ENCODE measurements around the gene P2RY12.
A peak's percentile ranks its signal among the peaks of the same experiment; 100 is the strongest.

The P2RY12 gene

GRCh38 chr3:151351648-151352047 lies 32.9 kb downstream of the P2RY12 start:
- no peak overlapping the region for H3K4ac ChIP-seq (ENCODE audit: low read depth in 1 of 2, low read length in 2 of 2)
- no peak overlapping the region for H4K8ac ChIP-seq (ENCODE audit: low read length)
- H3K36me3 ChIP-seq (ENCODE audit: control insufficient read depth in 1 of 2, insufficient read depth in 2 of 2, low read depth in 1 of 2, low read length in 2 of 2), result no peaks in the 10 kb centered on the region
- no peak overlapping the region for H3K27ac ChIP-seq (ENCODE audit: low read length, poor library complexity, severe bottlenecking)
- no peaks in the 10 kb centered on the region for H3K27me3 ChIP-seq (ENCODE audit: control insufficient read depth in 1 of 2, insufficient read depth in 1 of 2, low read length in 2 of 2)
- no peak overlapping the region for H2BK15ac ChIP-seq (ENCODE audit: low read depth, poor library complexity, severe bottlenecking)
- H3K4me3 ChIP-seq (ENCODE audit: insufficient read depth in 1 of 2, low read depth in 1 of 2, low read length in 2 of 2), result no peak overlapping the region
- DNase-seq, result no peak
- no peak overlapping the region for H2BK120ac ChIP-seq (ENCODE audit: low read depth, low read length)
- WGBS, result 100% methylated on average over 3 of the region's 4 CpGs
- no peak overlapping the region for H2AK5ac ChIP-seq (ENCODE audit: low read length, severe bottlenecking)
- H3K23ac ChIP-seq (ENCODE audit: low read length in 2 of 2), result no peak overlapping the region
- H3K79me1 ChIP-seq (replicated peaks; ENCODE audit: low read length, poor library complexity, severe bottlenecking), result no peaks in the 10 kb centered on the region
- H2AFZ ChIP-seq (ENCODE audit: low read depth, low read length), result no peak overlapping the region
- H3K4me1 ChIP-seq (ENCODE audit: control insufficient read depth, insufficient read depth, low read depth, low read length), result no peaks in the 10 kb centered on the region
- H4K91ac ChIP-seq (ENCODE audit: low read length), result no peak overlapping the region
- no peak overlapping the region for H3K9ac ChIP-seq (ENCODE audit: low read length)
- H3K4me2 ChIP-seq (ENCODE audit: low read length, poor library complexity, severe bottlenecking), result no peak overlapping the region
- no peak overlapping the region for H2BK5ac ChIP-seq (ENCODE audit: low read depth, low read length, poor library complexity, severe bottlenecking)
- no peak overlapping the region for H2BK12ac ChIP-seq (ENCODE audit: low read length in 2 of 2)
- H3K18ac ChIP-seq (ENCODE audit: low read depth in 1 of 2, low read length in 2 of 2), result no peak overlapping the region
- H3K14ac ChIP-seq (ENCODE audit: low read length in 2 of 2), result no peak overlapping the region
- no peaks in the 10 kb centered on the region for H3K9me3 ChIP-seq (ENCODE audit: control insufficient read depth, low read length)

- peak; percentile 26 for DNase-seq
- H2BK12ac ChIP-seq (ENCODE audit: low read length in 2 of 2), result no peak overlapping the region
- no peak overlapping the region for H2BK15ac ChIP-seq (ENCODE audit: low read depth, poor library complexity, severe bottlenecking)
- H3K4ac ChIP-seq (ENCODE audit: low read depth in 1 of 2, low read length in 2 of 2), result no peak overlapping the region
- H4K91ac ChIP-seq (ENCODE audit: low read length), result no peak overlapping the region
- H2BK120ac ChIP-seq (ENCODE audit: low read depth, low read length), result no peak overlapping the region
- no peak overlapping the region for H3K4me3 ChIP-seq (ENCODE audit: insufficient read depth in 1 of 2, low read depth in 1 of 2, low read length in 2 of 2)
- no peaks in the 10 kb centered on the region for H3K79me1 ChIP-seq (replicated peaks; ENCODE audit: low read length, poor library complexity, severe bottlenecking)
- no peak overlapping the region for H3K27ac ChIP-seq (ENCODE audit: low read length, poor library complexity, severe bottlenecking)
- H3K4me2 ChIP-seq (ENCODE audit: low read length, poor library complexity, severe bottlenecking), result no peak overlapping the region
- H3K4me1 ChIP-seq (ENCODE audit: control insufficient read depth, insufficient read depth, low read depth, low read length), result no peaks in the 10 kb centered on the region
- no peaks in the 10 kb centered on the region for H3K9me3 ChIP-seq (ENCODE audit: control insufficient read depth, low read length)
- no peak overlapping the region for H3K18ac ChIP-seq (ENCODE audit: low read depth in 1 of 2, low read length in 2 of 2)
- H3K36me3 ChIP-seq (ENCODE audit: control insufficient read depth in 1 of 2, insufficient read depth in 2 of 2, low read depth in 1 of 2, low read length in 2 of 2), result no peaks in the 10 kb centered on the region
- no peak overlapping the region for H4K8ac ChIP-seq (ENCODE audit: low read length)
- no peak overlapping the region for H2AFZ ChIP-seq (ENCODE audit: low read depth, low read length)
- H3K27me3 ChIP-seq (ENCODE audit: control insufficient read depth in 1 of 2, insufficient read depth in 1 of 2, low read length in 2 of 2), result no peaks in the 10 kb centered on the region
- no CpG with 5 or more reads among the region's 1 CpG for WGBS
- no peak overlapping the region for H3K23ac ChIP-seq (ENCODE audit: low read length in 2 of 2)
- no peak overlapping the region for H3K9ac ChIP-seq (ENCODE audit: low read length)
- no peak overlapping the region for H3K14ac ChIP-seq (ENCODE audit: low read length in 2 of 2)
- no peak overlapping the region for H2BK5ac ChIP-seq (ENCODE audit: low read depth, low read length, poor library complexity, severe bottlenecking)
- H2AK5ac ChIP-seq (ENCODE audit: low read length, severe bottlenecking), result no peak overlapping the region
Measured at GRCh38 chr3:151351219-151351618, 33.3 kb downstream of the P2RY12 start.

GRCh38 chr3:151350656-151351055 lies 33.9 kb downstream of the P2RY12 start:
- H2BK120ac ChIP-seq (ENCODE audit: low read depth, low read length), result no peak overlapping the region
- H4K8ac ChIP-seq (ENCODE audit: low read length), result no peak overlapping the region
- no peak overlapping the region for H3K4me3 ChIP-seq (ENCODE audit: insufficient read depth in 1 of 2, low read depth in 1 of 2, low read length in 2 of 2)
- no peak overlapping the region for H3K18ac ChIP-seq (ENCODE audit: low read depth in 1 of 2, low read length in 2 of 2)
- H3K79me1 ChIP-seq (replicated peaks; ENCODE audit: low read length, poor library complexity, severe bottlenecking), result no peaks in the 10 kb centered on the region
- H3K27me3 ChIP-seq (ENCODE audit: control insufficient read depth in 1 of 2, insufficient read depth in 1 of 2, low read length in 2 of 2), result no peaks in the 10 kb centered on the region
- no peak overlapping the region for H2AK5ac ChIP-seq (ENCODE audit: low read length, severe bottlenecking)
- no peak overlapping the region for H4K91ac ChIP-seq (ENCODE audit: low read length)
- H3K36me3 ChIP-seq (ENCODE audit: control insufficient read depth in 1 of 2, insufficient read depth in 2 of 2, low read depth in 1 of 2, low read length in 2 of 2), result no peaks in the 10 kb centered on the region
- no peak overlapping the region for H3K23ac ChIP-seq (ENCODE audit: low read length in 2 of 2)
- no peak overlapping the region for H2BK5ac ChIP-seq (ENCODE audit: low read depth, low read length, poor library complexity, severe bottlenecking)
- no peaks in the 10 kb centered on the region for H3K9me3 ChIP-seq (ENCODE audit: control insufficient read depth, low read length)
- H2BK12ac ChIP-seq (ENCODE audit: low read length in 2 of 2), result no peak overlapping the region
- WGBS, result no CpG with 5 or more reads among the region's 1 CpG
- no peak overlapping the region for H3K27ac ChIP-seq (ENCODE audit: low read length, poor library complexity, severe bottlenecking)
- H3K4ac ChIP-seq (ENCODE audit: low read depth in 1 of 2, low read length in 2 of 2), result no peak overlapping the region
- no peak overlapping the region for H3K14ac ChIP-seq (ENCODE audit: low read length in 2 of 2)
- no peak overlapping the region for H2AFZ ChIP-seq (ENCODE audit: low read depth, low read length)
- H3K4me2 ChIP-seq (ENCODE audit: low read length, poor library complexity, severe bottlenecking), result no peak overlapping the region
- no peaks in the 10 kb centered on the region for H3K4me1 ChIP-seq (ENCODE audit: control insufficient read depth, insufficient read depth, low read depth, low read length)
- no peak overlapping the region for H2BK15ac ChIP-seq (ENCODE audit: low read depth, poor library complexity, severe bottlenecking)
- DNase-seq, result no peak
- H3K9ac ChIP-seq (ENCODE audit: low read length), result no peak overlapping the region

GRCh38 chr3:151347432-151347831 lies 37.1 kb downstream of the P2RY12 start:
- H3K23ac ChIP-seq (ENCODE audit: low read length in 2 of 2), result no peak overlapping the region
- no peak overlapping the region for H3K4me3 ChIP-seq (ENCODE audit: insufficient read depth in 1 of 2, low read depth in 1 of 2, low read length in 2 of 2)
- DNase-seq, result no peak
- no peak overlapping the region for H3K9ac ChIP-seq (ENCODE audit: low read length)
- H2BK5ac ChIP-seq (ENCODE audit: low read depth, low read length, poor library complexity, severe bottlenecking), result no peak overlapping the region
- H2BK12ac ChIP-seq (ENCODE audit: low read length in 2 of 2), result no peak overlapping the region
- no peak overlapping the region for H2BK120ac ChIP-seq (ENCODE audit: low read depth, low read length)
- H4K8ac ChIP-seq (ENCODE audit: low read length), result no peak overlapping the region
- no peak overlapping the region for H2AK5ac ChIP-seq (ENCODE audit: low read length, severe bottlenecking)
- H3K14ac ChIP-seq (ENCODE audit: low read length in 2 of 2), result no peak overlapping the region
- H3K4ac ChIP-seq (ENCODE audit: low read depth in 1 of 2, low read length in 2 of 2), result no peak overlapping the region
- WGBS, result 86% methylated on average over 3 of the region's 6 CpGs
- H2BK15ac ChIP-seq (ENCODE audit: low read depth, poor library complexity, severe bottlenecking), result no peak overlapping the region
- H3K4me1 ChIP-seq (ENCODE audit: control insufficient read depth, insufficient read depth, low read depth, low read length), result no peaks in the 10 kb centered on the region
- no peak overlapping the region for H2AFZ ChIP-seq (ENCODE audit: low read depth, low read length)
- H3K36me3 ChIP-seq (ENCODE audit: control insufficient read depth in 1 of 2, insufficient read depth in 2 of 2, low read depth in 1 of 2, low read length in 2 of 2), result no peaks in the 10 kb centered on the region
- no peak overlapping the region for H3K27ac ChIP-seq (ENCODE audit: low read length, poor library complexity, severe bottlenecking)
- no peak overlapping the region for H3K4me2 ChIP-seq (ENCODE audit: low read length, poor library complexity, severe bottlenecking)
- no peaks in the 10 kb centered on the region for H3K9me3 ChIP-seq (ENCODE audit: control insufficient read depth, low read length)
- H3K79me1 ChIP-seq (replicated peaks; ENCODE audit: low read length, poor library complexity, severe bottlenecking), result no peaks in the 10 kb centered on the region
- H4K91ac ChIP-seq (ENCODE audit: low read length), result no peak overlapping the region
- H3K18ac ChIP-seq (ENCODE audit: low read depth in 1 of 2, low read length in 2 of 2), result no peak overlapping the region
- H3K27me3 ChIP-seq (ENCODE audit: control insufficient read depth in 1 of 2, insufficient read depth in 1 of 2, low read length in 2 of 2), result no peaks in the 10 kb centered on the region
